GM21737 (cell line): ENCODE measurements around the gene GRK2.

Experiments
- ATAC-seq: cut with Tn5 transposase; IDR thresholded peaks from one replicate; pipeline ENCODE4 v1.9.1; 2021; ENCODE audit warnings: mild to moderate bottlenecking, moderate library complexity; ENCODE audit not compliant: unreplicated experiment

The GRK2 gene

DNA sequence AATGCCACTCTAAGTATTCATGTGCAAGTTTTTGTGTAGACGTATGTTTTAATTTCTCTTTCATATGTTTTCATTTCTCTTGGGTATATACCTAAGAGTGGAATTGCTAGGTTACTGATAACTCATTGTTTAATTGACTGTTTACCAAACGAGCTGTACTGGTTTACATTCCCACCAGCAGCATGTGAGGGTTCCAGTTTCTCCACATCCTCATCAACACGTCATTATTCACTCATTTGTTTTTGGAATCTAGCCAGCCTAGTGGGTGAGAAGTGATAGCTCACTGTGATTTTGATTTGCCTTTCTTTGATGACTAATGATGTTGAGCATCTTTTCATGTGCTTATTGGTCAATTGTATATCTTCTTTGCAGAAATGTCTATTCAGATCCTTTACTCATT is 26.8 kb downstream of the GRK2 start:
- ATAC-seq = no peak

DNA sequence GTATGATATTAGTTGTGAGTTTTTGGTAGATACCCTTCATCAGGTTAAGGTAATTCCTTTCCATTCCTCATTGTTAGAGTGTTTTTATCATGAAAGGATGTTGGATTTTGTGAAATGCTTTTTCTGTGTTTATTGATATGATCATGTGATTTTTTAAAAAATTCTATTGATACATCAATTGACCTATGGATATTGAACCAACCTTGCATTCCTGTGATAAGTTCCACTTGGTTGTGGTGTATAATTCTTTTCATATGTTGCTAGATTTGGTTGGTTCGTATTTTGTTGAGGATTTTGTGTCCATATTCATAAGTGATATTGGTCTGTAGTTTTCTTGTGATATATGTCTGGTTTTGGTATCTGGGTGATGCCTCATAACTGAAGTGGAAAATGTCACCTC is 29.6 kb downstream of the GRK2 start:
- ATAC-seq = no peak

DNA sequence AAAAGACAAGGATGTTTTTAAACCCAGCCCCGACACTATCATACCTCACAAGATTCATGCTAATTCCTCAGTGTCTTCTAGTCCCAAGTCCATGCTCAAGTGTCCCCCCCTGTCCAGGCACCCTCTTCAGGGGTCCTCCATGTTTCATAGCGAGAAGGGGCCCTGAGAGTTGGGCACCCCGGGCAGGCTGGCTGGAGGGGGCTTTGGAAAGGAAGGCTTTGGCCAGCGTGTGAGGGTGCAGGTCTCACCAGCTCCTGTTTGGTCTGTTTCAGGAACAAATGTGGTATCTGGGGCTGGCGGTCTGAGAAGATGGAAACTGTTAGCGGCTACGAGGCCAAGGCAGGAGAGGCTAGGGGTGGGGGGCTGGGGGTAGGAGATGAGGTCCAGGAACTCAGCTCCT is 32.5 kb downstream of the GRK2 start:
- ATAC-seq = no peak

DNA sequence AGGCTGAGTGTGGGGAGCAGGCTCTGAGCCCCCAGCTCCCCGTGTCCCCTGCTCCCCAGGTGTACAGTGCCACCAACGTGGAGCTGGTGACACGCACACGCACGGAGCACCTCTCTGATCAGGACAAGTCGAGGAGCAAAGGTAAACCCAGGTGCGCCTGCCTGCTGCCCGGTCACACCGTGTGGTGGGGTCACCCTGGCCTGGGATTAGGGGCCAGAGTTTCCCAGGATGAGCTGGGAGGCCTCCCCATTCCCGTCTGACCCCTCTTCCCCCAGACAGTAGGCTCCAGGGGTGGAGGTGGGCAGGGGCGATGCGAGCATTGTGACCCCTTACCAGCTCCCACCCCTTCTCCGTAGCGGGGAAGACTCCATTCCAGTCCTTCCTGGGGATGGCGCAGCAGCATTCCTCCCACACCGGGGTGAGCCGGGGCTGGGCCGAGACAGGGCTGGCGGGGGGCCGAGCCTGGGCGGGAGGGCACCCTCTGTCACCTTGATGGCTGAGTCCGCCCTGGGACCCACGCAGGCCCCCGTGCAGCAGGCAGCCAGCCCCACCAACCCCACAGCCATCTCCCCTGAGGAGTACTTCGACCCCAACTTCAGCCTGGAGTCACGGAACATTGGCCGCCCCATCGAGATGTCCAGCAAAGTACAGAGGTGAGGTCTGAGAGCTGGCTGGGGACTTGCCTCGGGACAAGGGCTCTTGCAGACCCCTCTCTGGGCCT is 33.4 kb downstream of the GRK2 start:
- ATAC-seq = no peak

DNA sequence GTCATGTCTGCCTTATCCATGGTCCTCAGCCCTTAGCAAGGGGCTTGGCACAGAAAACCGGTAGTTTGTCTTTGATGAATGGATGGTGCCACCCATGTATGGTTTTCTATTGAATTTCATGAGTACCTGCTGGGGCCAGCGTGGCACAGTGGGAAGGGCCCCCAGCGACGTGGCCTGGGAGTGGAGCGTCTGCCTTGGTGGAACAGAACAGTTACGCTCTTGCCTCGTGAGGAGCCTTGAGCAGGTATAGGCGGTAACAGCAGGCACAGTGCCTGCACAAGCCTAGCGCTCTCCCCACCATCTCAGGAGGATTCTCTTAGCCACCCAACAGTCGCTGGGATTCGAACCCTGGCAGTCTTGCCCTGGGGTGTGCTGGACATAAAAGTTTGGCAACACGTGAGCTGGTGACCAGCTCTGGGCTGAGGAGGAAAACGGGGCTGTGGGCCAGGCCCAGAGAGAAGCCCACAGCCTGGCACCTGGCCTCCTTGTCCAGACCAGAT is 34.0 kb downstream of the GRK2 start:
- ATAC-seq = no peak

GRCh38 chr11:67300756-67301312 is 34.6 kb downstream of the GRK2 start:
- no peak for ATAC-seq

GRCh38 chr11:67301313-67301921 is 35.1 kb downstream of the GRK2 start:
- ATAC-seq = no peak

- no peak for ATAC-seq
Measured at GRCh38 chr11:67301951-67302516, 35.8 kb downstream of the GRK2 start.

GRCh38 chr11:67302571-67303131 is 36.4 kb downstream of the GRK2 start:
- no peak for ATAC-seq

GRCh38 chr11:67303132-67303834 is 37.0 kb downstream of the GRK2 start, which contains the start of gene SSH3:
SSH3 (plus strand) TSS chr11:67303530; CDS start chr11:67303626, 96 bp downstream.
- no peak for ATAC-seq

- ATAC-seq = no peak
Measured at GRCh38 chr11:67303835-67304411, 37.6 kb downstream of the GRK2 start.

DNA sequence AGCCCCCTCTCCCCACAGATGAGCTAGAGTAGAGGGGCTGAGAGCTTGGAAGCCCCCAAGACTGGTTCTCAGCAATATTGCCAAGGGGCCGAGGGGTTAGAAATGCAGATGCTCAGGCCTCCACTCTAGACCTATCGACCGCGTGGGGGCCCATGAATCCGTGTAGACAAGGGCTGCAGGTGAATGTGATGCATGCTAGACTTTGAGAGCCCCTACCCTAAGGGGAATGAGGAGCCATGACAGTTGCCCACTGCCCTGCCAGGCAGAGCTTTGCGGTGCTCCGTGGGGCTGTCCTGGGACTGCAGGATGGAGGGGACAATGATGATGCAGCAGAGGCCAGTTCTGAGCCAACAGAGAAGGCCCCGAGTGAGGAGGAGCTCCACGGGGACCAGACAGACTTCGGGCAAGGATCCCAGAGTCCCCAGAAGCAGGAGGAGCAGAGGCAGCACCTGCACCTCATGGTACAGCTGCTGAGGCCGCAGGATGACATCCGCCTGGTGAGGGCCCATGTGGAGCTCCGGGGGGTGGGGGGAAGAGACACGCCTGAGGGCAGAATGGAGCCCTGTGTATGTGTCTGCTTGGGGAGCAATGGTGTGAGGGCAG is 38.3 kb downstream of the GRK2 start:
- ATAC-seq = no peak

- no peak for ATAC-seq
Measured at GRCh38 chr11:67306769-67307544, 40.7 kb downstream of the GRK2 start.

- no peak for ATAC-seq
Measured at GRCh38 chr11:67307545-67308001, 41.3 kb downstream of the GRK2 start.

GRCh38 chr11:67308031-67308866 is 42.0 kb downstream of the GRK2 start:
- no peak for ATAC-seq

- no peak for ATAC-seq
Measured at GRCh38 chr11:67309166-67309565, 42.9 kb downstream of the GRK2 start.

- ATAC-seq = no peak
Measured at GRCh38 chr11:67309661-67310061, 43.4 kb downstream of the GRK2 start.
